IPS-18c (cell line): ENCODE measurements around the gene EID2B.

Source experiments
- H3K4me3 ChIP-seq: 2 replicates; pipeline ENCODE4 v1.7.0; 2013; ENCODE audit warnings: low read depth, mild to moderate bottlenecking, low read length, moderate library complexity; ENCODE audit not compliant: insufficient read depth
- H3K9me3 ChIP-seq: one replicate; pipeline ENCODE4 v1.6.1; 2013; ENCODE audit warnings: mild to moderate bottlenecking, low read length, moderate library complexity; ENCODE audit not compliant: control insufficient read depth, insufficient read depth

The EID2B gene

DNA sequence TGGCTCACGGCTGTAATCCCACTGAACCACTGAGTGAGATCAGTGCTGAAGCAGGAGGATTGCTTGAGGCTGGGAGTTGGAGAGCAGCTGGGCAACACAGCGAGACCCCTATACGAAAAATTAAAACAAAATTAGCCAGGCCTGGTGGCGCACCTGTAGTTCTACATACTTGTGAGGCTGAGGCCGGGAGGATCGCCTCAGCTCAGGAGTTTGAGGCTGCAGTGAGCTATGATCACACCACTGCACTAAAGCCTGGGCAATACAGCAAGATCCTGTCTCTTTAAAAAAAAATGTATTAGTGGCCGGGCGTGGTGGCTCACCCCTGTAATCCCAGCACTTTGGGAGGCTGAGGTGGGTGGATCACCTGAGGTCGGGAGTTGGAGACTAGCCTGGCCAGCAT lies 24.0 kb downstream of the EID2B start:
- Histone ChIP-seq H3K9me3 (peaks cover 4% of the 10 kb centered on the region), H3K4me3 (no peak overlapping the region)

DNA sequence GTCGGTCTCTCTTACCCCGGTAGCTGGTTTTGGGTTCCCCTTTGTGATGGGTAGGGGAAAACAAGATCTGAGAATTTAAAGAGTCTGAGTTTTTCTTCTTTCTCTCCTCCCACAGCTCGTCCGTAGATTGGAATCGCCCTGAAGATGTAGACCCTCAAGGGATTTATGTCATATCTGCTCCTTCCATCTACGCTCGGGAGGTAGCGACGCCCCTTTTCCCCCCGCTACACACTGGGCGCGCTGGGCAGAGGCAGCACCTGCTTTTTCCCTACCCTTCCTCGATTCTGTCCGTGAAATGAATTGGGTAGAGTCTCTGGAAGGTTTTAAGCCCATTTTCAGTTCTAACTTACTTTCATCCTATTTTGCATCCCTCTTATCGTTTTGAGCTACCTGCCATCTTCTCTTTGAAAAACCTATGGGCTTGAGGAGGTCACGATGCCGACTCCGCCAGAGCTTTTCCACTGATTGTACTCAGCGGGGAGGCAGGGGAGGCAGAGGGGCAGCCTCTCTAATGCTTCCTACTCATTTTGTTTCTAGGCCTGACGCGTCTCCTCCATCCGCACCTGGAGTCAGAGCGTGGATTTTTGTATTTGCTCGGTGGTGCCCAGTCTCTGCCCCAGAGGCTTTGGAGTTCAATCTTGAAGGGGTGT lies 24.8 kb downstream of the EID2B start:
- peaks cover 4% of the 10 kb centered on the region for H3K9me3 ChIP-seq
- H3K4me3 ChIP-seq = peak overlapping the region; percentile 63

DNA sequence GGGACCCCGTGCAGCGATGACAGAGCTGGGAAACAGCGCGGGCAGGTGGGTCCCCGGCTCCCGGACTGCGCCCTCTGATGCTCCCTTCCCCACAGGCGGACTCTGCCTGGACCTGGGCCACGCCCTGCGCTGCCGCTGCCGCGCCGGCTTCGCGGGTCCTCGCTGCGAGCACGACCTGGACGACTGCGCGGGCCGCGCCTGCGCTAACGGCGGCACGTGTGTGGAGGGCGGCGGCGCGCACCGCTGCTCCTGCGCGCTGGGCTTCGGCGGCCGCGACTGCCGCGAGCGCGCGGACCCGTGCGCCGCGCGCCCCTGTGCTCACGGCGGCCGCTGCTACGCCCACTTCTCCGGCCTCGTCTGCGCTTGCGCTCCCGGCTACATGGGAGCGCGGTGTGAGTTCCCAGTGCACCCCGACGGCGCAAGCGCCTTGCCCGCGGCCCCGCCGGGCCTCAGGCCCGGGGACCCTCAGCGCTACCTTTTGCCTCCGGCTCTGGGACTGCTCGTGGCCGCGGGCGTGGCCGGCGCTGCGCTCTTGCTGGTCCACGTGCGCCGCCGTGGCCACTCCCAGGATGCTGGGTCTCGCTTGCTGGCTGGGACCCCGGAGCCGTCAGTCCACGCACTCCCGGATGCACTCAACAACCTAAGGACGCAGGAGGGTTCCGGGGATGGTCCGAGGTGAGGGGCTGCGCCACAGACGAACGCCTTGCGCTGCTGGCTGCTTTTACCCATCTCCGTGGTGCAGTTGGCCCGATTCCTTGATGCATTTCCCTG lies 25.5 kb downstream of the EID2B start:
- H3K4me3 ChIP-seq = peak overlapping the region; percentile 63
- H3K9me3 ChIP-seq = peaks cover 4% of the 10 kb centered on the region

DNA sequence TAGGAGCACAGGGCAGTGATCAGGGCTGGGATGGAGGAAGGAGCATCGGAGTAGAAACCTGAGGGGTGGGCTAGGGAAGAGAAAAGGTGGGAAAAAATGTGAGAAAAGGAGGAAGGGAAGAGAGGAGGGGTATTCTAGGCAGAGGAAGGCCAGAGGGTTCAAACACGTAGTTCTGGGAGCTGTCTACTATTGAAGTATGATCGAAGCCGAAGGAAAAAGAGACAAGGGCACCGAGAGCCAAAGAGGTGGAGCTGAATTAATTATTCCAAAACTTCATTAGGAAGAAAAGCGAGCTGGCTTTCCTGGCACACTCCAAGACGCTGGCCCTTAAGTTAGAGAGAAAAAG lies 26.1 kb downstream of the EID2B start:
- H3K4me3 ChIP-seq = no peak overlapping the region

DNA sequence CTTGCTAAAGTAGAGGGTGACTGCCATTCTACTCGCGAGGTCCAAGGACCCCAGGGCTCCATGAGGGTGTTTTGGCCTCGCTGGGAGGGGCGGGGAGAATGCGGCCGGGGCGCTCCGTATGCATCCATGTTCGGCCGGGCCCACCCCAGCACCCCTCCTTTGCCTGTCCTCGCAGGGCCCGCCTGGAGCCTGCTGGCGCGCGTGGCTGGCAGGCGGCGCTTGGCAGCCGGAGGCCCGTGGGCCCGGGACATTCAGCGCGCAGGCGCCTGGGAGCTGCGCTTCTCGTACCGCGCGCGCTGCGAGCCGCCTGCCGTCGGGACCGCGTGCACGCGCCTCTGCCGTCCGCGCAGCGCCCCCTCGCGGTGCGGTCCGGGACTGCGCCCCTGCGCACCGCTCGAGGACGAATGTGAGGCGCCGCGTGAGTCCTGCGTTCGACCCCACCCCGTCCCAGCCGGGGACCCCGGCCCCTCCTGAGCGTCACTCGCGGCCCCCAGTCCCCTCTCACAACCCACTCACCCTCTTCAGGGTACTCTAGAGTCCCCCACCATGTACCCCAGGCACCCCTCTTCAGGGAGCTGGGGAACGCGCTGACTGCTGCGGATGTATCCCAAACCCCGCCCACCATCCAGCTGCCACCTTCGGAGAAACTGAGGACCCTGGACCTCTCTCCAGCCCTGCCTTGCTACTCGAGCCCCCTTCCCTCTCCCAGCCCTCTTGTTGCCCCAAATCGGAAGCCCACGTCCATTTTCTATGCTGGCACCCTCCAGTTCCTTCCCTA lies 29.8 kb downstream of the EID2B start:
- Histone ChIP-seq H3K4me3 (no peak overlapping the region), H3K9me3 (peaks cover 4% of the 10 kb centered on the region)

More for the DNA sequence above, 26.1 kb downstream of the EID2B start:
- H3K9me3 ChIP-seq = peaks cover 4% of the 10 kb centered on the region

DNA sequence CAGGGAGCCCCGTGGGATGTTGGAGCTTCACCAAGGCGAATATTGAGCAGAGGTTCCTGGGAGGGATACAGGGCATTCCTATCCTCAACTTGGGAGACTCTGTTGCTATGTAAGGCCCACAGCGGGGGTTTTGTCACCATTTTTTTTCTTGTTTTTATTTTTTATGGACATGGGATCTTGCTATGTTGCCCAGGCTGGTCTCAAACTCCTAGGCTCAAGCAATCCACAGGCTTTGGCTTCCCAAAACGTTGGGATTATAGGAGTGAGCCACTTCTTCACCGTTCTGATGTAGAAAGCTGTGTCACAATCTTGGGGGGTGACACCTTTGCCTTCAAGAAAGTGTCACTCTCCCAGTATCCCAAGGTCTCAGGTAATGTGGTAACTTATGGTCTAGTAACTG lies 31.3 kb downstream of the EID2B start:
- Histone ChIP-seq H3K9me3 (peaks cover under 1% of the 10 kb centered on the region), H3K4me3 (no peak overlapping the region)

DNA sequence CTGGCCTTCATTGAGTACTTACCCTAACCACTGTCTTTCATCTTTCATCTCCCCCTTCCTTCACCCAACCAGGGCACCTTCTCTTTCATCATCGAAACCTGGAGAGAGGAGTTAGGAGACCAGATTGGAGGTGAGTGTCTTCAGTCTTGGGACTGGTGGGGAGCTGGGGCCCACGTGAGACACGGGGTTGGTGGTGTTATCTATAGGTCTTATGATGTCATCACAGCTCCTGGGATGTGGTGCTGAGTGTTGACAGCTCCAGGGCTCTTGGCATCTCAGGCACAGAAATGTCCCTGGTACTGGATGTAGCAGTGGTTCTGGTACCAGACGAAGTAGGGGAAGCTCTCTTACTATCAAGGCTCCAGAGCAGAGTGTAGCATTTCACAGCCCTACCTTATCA lies 32.1 kb downstream of the EID2B start:
- Histone ChIP-seq H3K9me3 (no peaks in the 10 kb centered on the region), H3K4me3 (no peak overlapping the region)

DNA sequence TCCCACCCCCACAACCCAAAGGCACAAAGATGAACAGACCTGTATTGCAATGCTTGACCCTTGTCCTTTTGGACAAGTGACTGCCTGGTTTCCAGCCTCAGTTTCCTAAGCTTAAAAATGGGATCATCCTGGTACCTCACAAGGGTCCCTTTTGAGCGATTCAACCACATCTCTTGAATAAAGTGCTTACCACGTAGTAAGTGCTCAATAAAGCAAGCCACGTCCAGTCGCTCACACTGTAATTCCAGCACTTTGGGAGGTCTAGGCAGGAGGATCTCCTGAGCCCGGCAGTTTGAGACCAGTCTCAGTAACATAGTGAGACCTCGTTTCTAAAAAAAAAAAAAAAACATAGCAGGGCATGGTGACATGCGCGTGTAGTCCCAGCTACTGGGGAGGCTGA lies 32.7 kb downstream of the EID2B start:
- H3K4me3 ChIP-seq = no peak overlapping the region
- H3K9me3 ChIP-seq = no peaks in the 10 kb centered on the region

DNA sequence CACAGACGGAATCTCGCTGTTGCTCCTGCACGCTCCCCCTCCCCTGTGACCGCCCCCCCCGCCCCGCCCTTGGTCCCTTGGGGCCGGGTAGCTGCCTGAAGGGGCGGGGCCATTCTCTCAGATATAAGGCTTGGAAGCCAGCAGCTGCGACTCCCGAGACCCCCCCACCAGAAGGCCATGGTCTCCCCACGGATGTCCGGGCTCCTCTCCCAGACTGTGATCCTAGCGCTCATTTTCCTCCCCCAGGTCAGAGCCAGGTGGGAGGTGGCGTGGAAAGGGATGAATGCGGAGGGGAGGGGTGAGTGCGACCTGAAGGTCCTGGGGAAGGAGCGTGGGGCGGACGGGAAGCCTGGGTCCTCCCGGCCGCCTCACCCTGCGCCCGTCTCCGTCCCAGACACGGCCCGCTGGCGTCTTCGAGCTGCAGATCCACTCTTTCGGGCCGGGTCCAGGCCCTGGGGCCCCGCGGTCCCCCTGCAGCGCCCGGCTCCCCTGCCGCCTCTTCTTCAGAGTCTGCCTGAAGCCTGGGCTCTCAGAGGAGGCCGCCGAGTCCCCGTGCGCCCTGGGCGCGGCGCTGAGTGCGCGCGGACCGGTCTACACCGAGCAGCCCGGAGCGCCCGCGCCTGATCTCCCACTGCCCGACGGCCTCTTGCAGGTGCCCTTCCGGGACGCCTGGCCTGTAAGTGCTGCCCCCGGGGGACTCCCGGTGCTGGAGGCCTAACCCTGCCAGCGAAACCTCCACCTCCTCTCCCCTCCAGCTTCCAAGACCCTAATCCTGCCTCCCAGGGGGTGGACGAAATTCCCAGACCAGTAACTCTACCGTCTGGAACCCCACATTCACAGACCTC lies 33.6 kb downstream of the EID2B start, which contains the start of gene DLL3:
DLL3 (plus strand) TSS at position 150 of the 845 bp plus-strand sequence; CDS start at position 178, 28 bp downstream.
- peak within 1 kb of the TSS; percentile 57 for H3K4me3 ChIP-seq

DNA sequence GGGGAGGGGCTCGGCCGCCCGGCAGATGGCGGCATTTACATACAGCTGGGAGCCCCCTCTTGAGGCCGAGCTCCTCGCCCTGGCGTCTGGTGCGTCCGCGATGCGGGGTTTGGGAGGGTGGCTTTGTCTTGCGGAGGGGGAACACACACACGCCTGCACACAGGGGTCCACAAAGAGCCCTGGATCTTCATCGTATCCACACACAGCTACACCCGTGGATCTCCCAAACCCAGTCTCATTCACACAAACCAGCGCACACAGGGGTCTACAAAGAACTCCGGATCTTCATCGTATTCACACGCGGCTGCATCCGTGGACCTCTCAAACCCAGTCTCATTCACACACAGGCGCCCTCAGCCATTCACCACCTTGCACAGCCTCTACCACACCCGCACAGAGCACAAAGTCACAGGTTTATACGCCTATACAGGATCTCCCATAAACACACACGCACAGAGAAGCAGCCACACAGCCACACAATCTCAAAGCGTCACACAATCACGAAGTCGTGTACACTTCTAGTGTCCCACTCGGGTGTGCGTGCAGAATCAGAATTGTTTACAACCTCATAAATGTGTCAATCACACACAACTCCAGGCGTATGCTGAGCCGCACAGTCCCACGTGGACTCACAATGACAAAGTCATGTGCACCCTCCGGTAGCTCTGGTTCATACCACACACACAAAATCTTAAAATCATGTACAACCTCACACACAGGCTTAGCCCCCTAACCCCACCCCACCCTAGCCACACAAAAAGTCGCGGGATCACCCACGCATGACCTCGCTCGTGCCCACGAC lies 34.5 kb downstream of the EID2B start:
- peak overlapping the region; percentile 57 for H3K4me3 ChIP-seq

More for the DNA sequence above, 33.6 kb downstream of the EID2B start, which contains the start of gene DLL3:
- no peaks in the 10 kb centered on the region for H3K9me3 ChIP-seq

DNA sequence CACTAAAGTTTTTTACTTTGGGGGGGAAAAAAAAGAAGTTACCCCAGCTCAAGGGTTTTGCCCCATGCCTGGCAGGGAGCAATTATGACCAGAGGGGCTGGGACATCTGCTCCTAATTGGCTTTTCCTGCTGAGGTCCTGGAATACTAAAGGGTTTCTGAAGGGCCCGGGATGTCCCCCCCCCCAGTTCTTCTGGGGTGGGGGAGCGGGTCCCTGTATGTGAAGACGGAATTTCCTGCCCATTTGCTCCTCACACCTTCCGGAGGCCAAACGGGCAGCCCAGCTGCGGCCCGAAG lies 35.0 kb downstream of the EID2B start:
- Histone ChIP-seq H3K4me3 (no peak overlapping the region; the same call in 1 of the 2 replicates), H3K9me3 (no peaks in the 10 kb centered on the region)

More for the DNA sequence above, 34.5 kb downstream of the EID2B start:
- H3K9me3 ChIP-seq = no peaks in the 10 kb centered on the region

DNA sequence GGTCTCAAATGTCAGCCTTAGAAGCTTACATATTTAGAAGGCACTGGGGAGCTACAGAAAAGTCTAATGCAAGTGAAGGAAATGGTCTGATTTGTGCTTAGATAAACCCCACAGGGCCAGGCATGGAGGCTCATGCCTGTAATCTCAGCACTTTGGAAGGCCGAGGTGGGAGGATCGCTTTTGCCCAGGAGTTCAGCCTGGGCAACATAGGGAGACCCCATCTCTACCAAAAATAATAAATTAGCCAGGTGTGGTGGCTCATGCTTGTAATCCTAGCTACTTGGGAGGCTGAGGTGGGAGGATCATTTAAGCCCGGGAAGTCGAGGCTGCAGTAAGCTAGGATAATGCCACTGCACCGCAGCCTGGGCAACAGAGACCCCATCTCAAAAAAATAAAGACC lies 36.6 kb downstream of the EID2B start:
- Histone ChIP-seq H3K9me3 (no peaks in the 10 kb centered on the region), H3K4me3 (no peak overlapping the region)

DNA sequence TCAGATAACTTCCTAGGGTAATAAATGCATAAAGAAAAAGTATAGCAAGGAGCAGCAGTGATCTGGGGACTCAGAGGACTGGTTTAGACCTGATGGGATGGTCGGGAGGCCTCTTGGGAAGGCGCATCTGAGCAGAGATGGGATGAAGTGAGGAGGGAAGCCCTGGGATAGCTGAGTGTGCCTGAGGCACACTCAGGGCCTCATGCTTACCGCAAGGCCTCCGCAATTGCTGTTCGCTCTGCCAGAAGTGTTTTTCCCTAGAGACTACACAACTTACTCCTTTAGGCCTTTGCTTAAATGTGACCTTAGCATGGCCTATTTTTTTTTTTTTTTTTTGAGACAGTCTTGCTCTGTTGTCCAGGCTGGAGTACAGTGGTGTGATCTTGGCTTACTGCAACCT lies 38.0 kb downstream of the EID2B start:
- Histone ChIP-seq H3K9me3 (no peaks in the 10 kb centered on the region), H3K4me3 (no peak overlapping the region)

DNA sequence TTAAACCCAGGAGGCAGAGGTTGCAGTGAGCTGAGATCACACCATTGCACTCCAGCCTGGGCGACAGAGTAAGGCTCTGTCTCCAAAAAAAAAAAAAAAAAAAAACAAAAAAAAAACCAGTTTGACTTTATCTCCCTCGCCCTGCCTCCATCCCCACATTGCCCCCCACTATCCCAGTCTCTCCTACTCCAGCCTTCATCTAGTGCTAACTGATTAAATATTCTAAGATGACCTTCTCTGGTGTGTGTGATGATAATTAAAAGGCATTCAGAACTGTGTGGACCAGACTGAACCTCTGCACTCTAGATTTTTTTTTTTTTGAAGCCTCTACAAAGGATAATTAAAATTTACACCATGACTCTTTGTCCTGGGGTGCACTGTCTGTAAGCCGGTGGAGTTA lies 39.9 kb downstream of the EID2B start:
- Histone ChIP-seq H3K9me3 (no peaks in the 10 kb centered on the region), H3K4me3 (no peak overlapping the region)

DNA sequence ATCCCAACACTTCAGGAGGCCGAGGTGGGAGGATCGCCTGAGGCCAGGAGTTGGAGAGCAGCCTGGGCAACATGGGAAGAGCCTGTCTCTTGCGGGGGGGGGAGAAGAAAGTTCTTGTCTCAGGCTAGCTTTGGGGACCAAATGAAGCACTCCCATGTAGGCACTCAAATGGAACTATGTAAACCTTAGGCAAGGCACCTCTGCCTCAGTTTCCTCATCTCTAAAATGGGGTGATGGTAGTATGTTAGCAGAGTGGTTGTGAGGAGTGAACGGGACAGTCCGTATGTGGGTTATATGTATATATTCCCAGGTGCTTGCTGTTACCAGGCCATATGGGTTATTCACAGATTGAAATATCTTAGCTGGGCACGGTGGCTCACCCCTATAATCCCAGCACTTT lies 40.4 kb downstream of the EID2B start:
- H3K4me3 ChIP-seq = no peak overlapping the region
- H3K9me3 ChIP-seq = no peaks in the 10 kb centered on the region

DNA sequence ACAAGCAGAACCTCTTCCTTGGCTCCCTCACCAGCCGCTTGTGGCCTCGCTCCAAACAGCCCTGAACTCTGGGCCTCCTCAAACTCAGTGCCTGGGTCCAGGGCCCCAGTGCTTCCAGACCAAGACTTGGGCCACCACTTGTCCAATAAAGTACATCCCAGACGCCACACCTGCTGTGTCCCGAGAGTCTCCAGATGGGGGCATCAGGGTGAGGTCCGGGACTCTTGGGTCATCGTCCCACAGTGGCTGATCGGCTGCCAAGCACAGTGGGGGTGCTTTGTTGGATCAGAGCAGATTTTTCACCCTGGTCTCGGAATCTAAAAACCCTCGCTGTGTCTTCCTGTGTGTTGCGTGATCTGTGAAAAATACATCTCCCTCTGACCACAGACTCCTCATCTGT lies 42.9 kb downstream of the EID2B start:
- Histone ChIP-seq H3K4me3 (no peak overlapping the region), H3K9me3 (no peaks in the 10 kb centered on the region)
